C4-2B (cell line): Measurements from ENCODE around the gene PDGFD.

ENCODE experiments used
- H3K27ac ChIP-seq: fragments of 450-650 bp; 2 replicates; pipeline ENCODE4 v1.5.1; 2017
- ZFX ChIP-seq: fragments of 450-650 bp; IDR thresholded peaks from 2 replicates; pipeline ENCODE4 v1.6.1; 2017
- TF ChIP-seq, protein P1 (sequence below): fragments of 450-650 bp; conservative IDR thresholded peaks from 2 replicates; pipeline ENCODE4 v1.5.1; 2017; ENCODE audit warnings: mild to moderate bottlenecking

The PDGFD gene

DNA sequence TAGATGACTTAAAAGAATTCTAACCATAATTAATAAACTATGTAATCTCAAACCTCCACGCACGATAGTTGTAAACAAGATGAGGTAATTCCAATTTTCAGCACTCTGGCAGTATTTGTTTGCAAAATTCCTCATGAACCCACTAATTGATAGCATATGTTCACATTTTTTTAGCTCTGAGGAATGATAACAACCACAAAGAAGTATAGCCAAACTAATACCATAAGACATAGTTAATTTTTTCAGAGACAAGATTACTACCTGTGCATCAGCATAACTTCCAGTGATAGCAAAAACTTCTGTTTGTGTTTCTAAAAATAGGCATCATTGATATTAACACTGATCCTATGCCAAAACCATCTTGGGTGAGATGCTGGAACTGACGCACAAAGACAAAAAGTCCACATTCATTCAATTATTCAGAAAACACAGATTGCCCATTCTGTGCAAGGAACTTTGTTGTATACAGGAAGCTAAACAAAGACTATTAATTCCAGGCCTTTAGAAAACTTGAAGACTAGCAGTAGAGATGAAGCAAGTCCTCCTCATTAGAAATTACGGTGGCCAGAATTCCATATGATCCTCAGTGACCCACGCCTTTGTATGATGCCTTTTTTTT is 57.7 kb downstream of the PDGFD start:
- H3K27ac ChIP-seq = no peak overlapping the region
- TF ChIP-seq ZFX = no peak
- TF ChIP-seq, protein P1, sequence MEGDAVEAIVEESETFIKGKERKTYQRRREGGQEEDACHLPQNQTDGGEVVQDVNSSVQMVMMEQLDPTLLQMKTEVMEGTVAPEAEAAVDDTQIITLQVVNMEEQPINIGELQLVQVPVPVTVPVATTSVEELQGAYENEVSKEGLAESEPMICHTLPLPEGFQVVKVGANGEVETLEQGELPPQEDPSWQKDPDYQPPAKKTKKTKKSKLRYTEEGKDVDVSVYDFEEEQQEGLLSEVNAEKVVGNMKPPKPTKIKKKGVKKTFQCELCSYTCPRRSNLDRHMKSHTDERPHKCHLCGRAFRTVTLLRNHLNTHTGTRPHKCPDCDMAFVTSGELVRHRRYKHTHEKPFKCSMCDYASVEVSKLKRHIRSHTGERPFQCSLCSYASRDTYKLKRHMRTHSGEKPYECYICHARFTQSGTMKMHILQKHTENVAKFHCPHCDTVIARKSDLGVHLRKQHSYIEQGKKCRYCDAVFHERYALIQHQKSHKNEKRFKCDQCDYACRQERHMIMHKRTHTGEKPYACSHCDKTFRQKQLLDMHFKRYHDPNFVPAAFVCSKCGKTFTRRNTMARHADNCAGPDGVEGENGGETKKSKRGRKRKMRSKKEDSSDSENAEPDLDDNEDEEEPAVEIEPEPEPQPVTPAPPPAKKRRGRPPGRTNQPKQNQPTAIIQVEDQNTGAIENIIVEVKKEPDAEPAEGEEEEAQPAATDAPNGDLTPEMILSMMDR = no peak

DNA sequence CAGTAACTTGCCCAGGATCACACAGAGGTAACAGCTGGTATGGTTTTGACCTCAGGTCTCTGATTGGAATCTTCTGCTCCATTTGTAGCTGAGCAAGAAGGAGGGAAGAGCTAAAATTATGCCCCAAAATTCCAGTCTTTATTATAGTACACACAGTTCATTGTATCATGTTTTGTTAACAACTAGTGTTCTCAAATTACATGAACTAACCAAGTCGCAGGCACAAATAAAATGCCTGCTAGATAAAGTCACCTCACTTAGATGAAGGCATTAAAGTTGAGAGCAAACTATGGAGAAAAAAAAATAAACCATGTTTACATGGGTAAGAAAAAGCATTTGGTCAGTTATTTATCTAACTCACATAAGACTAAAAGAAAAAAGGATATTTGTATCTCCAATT is 58.8 kb downstream of the PDGFD start:
- TF ChIP-seq, protein P1 = no peak
- no peak overlapping the region for H3K27ac ChIP-seq

DNA sequence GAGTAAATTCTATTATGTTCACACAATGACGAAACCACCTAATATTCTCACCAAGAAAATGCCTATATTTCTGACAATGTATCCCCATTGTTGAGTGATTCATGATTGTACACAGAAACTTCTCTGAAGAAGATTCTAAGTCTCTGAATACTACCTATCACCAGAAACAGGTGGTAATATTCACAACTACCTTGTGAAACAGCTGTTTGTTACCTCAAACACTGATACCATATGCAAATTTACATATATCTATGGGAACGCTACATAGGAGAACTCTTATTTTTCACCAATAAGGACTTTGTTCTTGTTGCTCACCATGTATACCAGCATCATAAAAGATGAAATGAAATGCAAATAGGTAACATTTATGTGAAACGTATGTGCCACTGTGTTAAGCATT is 59.3 kb downstream of the PDGFD start:
- no peak overlapping the region for H3K27ac ChIP-seq

DNA sequence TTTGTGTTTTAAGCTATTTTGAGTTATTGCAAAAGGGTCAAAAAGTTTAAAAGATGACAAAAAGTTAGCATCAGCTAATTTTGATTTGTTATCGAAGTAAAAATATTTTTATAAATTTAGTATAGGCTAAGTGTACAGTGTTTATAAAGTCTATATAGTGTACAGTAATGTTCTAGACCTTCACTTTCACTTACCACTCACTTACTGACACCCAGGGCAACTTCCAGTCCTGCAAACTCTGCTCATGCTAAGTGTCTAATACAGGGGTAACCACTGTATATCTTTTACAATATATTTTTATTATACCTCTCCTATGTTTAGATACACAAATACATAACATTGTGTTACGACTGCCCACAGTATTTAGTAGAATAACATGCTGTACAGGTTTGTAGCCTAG is 59.7 kb downstream of the PDGFD start:
- H3K27ac ChIP-seq = no peak overlapping the region
- TF ChIP-seq, protein P1 = no peak
- TF ChIP-seq ZFX = no peak

More for the DNA sequence above, 59.3 kb downstream of the PDGFD start:
- TF ChIP-seq, protein P1 = no peak
- TF ChIP-seq ZFX = no peak

- no peak overlapping the region for H3K27ac ChIP-seq
- TF ChIP-seq ZFX = no peak
- TF ChIP-seq, protein P1 = no peak
These were observed 65.4 kb downstream of the PDGFD start for GRCh38 chr11:104098555-104098954.

GRCh38 chr11:104098132-104098531 is 65.8 kb downstream of the PDGFD start:
- no peak overlapping the region for H3K27ac ChIP-seq
- no peak for TF ChIP-seq ZFX
- TF ChIP-seq, protein P1 = no peak

- no peak overlapping the region for H3K27ac ChIP-seq
- TF ChIP-seq, protein P1 = no peak
- TF ChIP-seq ZFX = no peak
These were observed 67.0 kb downstream of the PDGFD start for GRCh38 chr11:104096900-104097299.
